SK-N-SH treated with all-trans-retinoic acid at 6 μM for 48 hours (cell line): ENCODE results near the gene TMEM254.

ENCODE experiments used
- ATAC-seq: fragments of 200-7000 bp; cut with Tn5 transposase; 3 replicates; pipeline ENCODE4 v1.9.1; 2020; ENCODE audit warnings: mild to moderate bottlenecking, moderate library complexity
- ARNTL ChIP-seq: fragments of 450-650 bp; formaldehyde crosslinking; IDR thresholded peaks from 2 replicates; pipeline ENCODE4 v1.5.0; 2020; ENCODE audit warnings: low read depth, mild to moderate bottlenecking, moderate library complexity, borderline replicate concordance
- BACH2 ChIP-seq: fragments of 250-450 bp; sonication (Bioruptor Pico); IDR thresholded peaks from 2 replicates; pipeline ENCODE4 v1.9.0; 2021; ENCODE audit warnings: mild to moderate bottlenecking, borderline replicate concordance
- CREB5 ChIP-seq: fragments of 250-450 bp; sonication (Bioruptor Pico); IDR thresholded peaks from 2 replicates; pipeline ENCODE4 v1.5.1; 2020; ENCODE audit warnings: low read depth, mild to moderate bottlenecking, moderate library complexity
- CSDC2 ChIP-seq: fragments of 250-450 bp; sonication (Bioruptor Pico); IDR thresholded peaks from 2 replicates; pipeline ENCODE4 v1.5.0; 2020; ENCODE audit warnings: mild to moderate bottlenecking, moderate library complexity
- CSRNP3 ChIP-seq: fragments of 250-450 bp; sonication (Bioruptor Pico); IDR thresholded peaks from 2 replicates; pipeline ENCODE4 v1.5.1; 2021; ENCODE audit warnings: mild to moderate bottlenecking, moderate library complexity
- ESRRG ChIP-seq: fragments of 250-450 bp; sonication (Bioruptor Pico); IDR thresholded peaks from 2 replicates; pipeline ENCODE4 v1.6.1; 2021; ENCODE audit warnings: mild to moderate bottlenecking
- GLIS3 ChIP-seq: fragments of 250-450 bp; sonication (Bioruptor Pico); IDR thresholded peaks from 2 replicates; pipeline ENCODE4 v1.5.0; 2020; ENCODE audit warnings: mild to moderate bottlenecking, moderate library complexity
- ISL1 ChIP-seq: fragments of 250-450 bp; sonication (Bioruptor Pico); IDR thresholded peaks from 2 replicates; pipeline ENCODE4 v2.1.2; 2022; ENCODE audit warnings: mild to moderate bottlenecking, moderate library complexity
- OSR1 ChIP-seq: fragments of 250-450 bp; sonication (Bioruptor Pico); IDR thresholded peaks from 2 replicates; pipeline ENCODE4 v1.8.0; 2022; ENCODE audit warnings: moderate library complexity, mild to moderate bottlenecking, inconsistent platforms
- PATZ1 ChIP-seq: fragments of 250-450 bp; sonication (Bioruptor Pico); IDR thresholded peaks from 2 replicates; pipeline ENCODE4 v1.8.0; 2020; ENCODE audit warnings: mild to moderate bottlenecking, moderate library complexity, borderline replicate concordance
- POU6F1 ChIP-seq: fragments of 250-450 bp; sonication (Bioruptor Pico); IDR thresholded peaks from 2 replicates; pipeline ENCODE4 v1.8.0; 2021; ENCODE audit warnings: low read depth, mild to moderate bottlenecking, moderate library complexity, borderline replicate concordance
- PPARA ChIP-seq: fragments of 250-450 bp; sonication (Bioruptor Pico); IDR thresholded peaks from 2 replicates; pipeline ENCODE4 v1.5.0; 2020; ENCODE audit warnings: mild to moderate bottlenecking, borderline replicate concordance
- RARB ChIP-seq: fragments of 250-450 bp; sonication (Bioruptor Pico); IDR thresholded peaks from 2 replicates; pipeline ENCODE4 v1.8.0; 2021; ENCODE audit warnings: mild to moderate bottlenecking, moderate library complexity
- SNAI2 ChIP-seq: fragments of 250-450 bp; sonication (Bioruptor Pico); IDR thresholded peaks from 2 replicates; pipeline ENCODE4 v1.5.0; 2020; ENCODE audit warnings: mild to moderate bottlenecking, moderate library complexity
- TCF4 ChIP-seq: fragments of 250-450 bp; sonication (Bioruptor Pico); IDR thresholded peaks from 2 replicates; pipeline ENCODE4 v1.8.0; 2021; ENCODE audit warnings: mild to moderate bottlenecking, moderate library complexity, borderline replicate concordance
- TOX ChIP-seq: fragments of 250-450 bp; sonication (Bioruptor Pico); IDR thresholded peaks from 2 replicates; pipeline ENCODE4 v1.8.0; 2021; ENCODE audit warnings: mild to moderate bottlenecking, moderate library complexity, borderline replicate concordance
- TSHZ2 ChIP-seq: fragments of 250-450 bp; sonication (Bioruptor Pico); IDR thresholded peaks from 2 replicates; pipeline ENCODE4 v1.5.0; 2020; ENCODE audit warnings: mild to moderate bottlenecking, moderate library complexity
- ZC3H10 ChIP-seq: fragments of 250-450 bp; sonication (Bioruptor Pico); IDR thresholded peaks from 2 replicates; pipeline ENCODE4 v1.5.1; 2021; ENCODE audit warnings: mild to moderate bottlenecking, moderate library complexity
- ZFP3 ChIP-seq: fragments of 250-450 bp; sonication (Bioruptor Pico); IDR thresholded peaks from 2 replicates; pipeline ENCODE4 v1.5.0; 2020; ENCODE audit warnings: mild to moderate bottlenecking, moderate library complexity
- ZFP30 ChIP-seq: fragments of 450-650 bp; formaldehyde crosslinking; IDR thresholded peaks from 2 replicates; pipeline ENCODE4 v1.5.0; 2022; ENCODE audit warnings: mild to moderate bottlenecking, moderate library complexity
- ZNF565 ChIP-seq: fragments of 450-650 bp; formaldehyde crosslinking; conservative IDR thresholded peaks from 2 replicates; pipeline ENCODE4 v1.5.0; 2020; ENCODE audit warnings: low read depth, mild to moderate bottlenecking, moderate library complexity
- ZNF8 ChIP-seq: fragments of 450-650 bp; formaldehyde crosslinking; IDR thresholded peaks from 2 replicates; pipeline ENCODE4 v1.5.0; 2020; ENCODE audit warnings: mild to moderate bottlenecking, moderate library complexity

The TMEM254 gene

GRCh38 chr10:80108576-80109239, 30.2 kb downstream of the TMEM254 start (continued):
- no peak for TF ChIP-seq PATZ1 (CRISPR knock-in tag)
- TF ChIP-seq ZNF8 (CRISPR knock-in tag), result no peak

- TF ChIP-seq PATZ1 (CRISPR knock-in tag) (no peak), RARB (CRISPR knock-in tag) (no peak), ISL1 (CRISPR knock-in tag) (no peak), GLIS3 (no peak)
- TF ChIP-seq, all 23 proteins: peak for 0
- ATAC-seq, result no peak
Measured at GRCh38 chr10:80110986-80111385, 32.5 kb downstream of the TMEM254 start.

- TF ChIP-seq CSRNP3 (CRISPR knock-in tag), result no peak
- TF ChIP-seq ZNF565 (CRISPR knock-in tag), result no peak
- TF ChIP-seq ZFP30, result no peak
- TF ChIP-seq ISL1 (CRISPR knock-in tag), result no peak
- no peak for TF ChIP-seq PPARA (CRISPR knock-in tag)
- no peak for TF ChIP-seq CREB5
- no peak for TF ChIP-seq SNAI2 (CRISPR knock-in tag)
- no peak for TF ChIP-seq ZNF8 (CRISPR knock-in tag)
- TF ChIP-seq RARB (CRISPR knock-in tag), result no peak
- no peak for TF ChIP-seq OSR1 (CRISPR knock-in tag)
- TF ChIP-seq TSHZ2, result no peak
- TF ChIP-seq ARNTL (CRISPR knock-in tag), result no peak
- TF ChIP-seq CSDC2 (CRISPR knock-in tag), result no peak
- no peak for TF ChIP-seq TCF4 (CRISPR knock-in tag)
- TF ChIP-seq, all 23 proteins: peak for 0
- no peak for ATAC-seq
Measured at GRCh38 chr10:80118669-80119068, 40.2 kb downstream of the TMEM254 start.

GRCh38 chr10:80122110-80122710, 43.7 kb downstream of the TMEM254 start:
- no peak for TF ChIP-seq ZC3H10 (CRISPR knock-in tag)
- TF ChIP-seq POU6F1 (CRISPR knock-in tag), result no peak
- no peak for TF ChIP-seq ZNF565 (CRISPR knock-in tag)
- TF ChIP-seq TOX (CRISPR knock-in tag), result no peak
- no peak for TF ChIP-seq ESRRG (CRISPR knock-in tag)
- TF ChIP-seq BACH2, result no peak
- TF ChIP-seq ZNF8 (CRISPR knock-in tag), result no peak
- TF ChIP-seq RARB (CRISPR knock-in tag), result no peak
- no peak for TF ChIP-seq ARNTL (CRISPR knock-in tag)
- TF ChIP-seq ZFP3 (CRISPR knock-in tag), result no peak
- TF ChIP-seq ISL1 (CRISPR knock-in tag), result no peak
- no peak for TF ChIP-seq CSDC2 (CRISPR knock-in tag)
- no peak for TF ChIP-seq CSRNP3 (CRISPR knock-in tag)
- no peak for ATAC-seq
